Measurements from ENCODE around the gene GAB1. TPM values are rescaled to one million over a fixed set of nuclear protein-coding genes. Genes with fewer than 3 reads are reported as not detected.
A peak's percentile ranks its signal among the peaks of the same experiment; 100 is the strongest.

Gene GAB1
- total and polyA plus RNA-seq, 2 of the 13 experiments (the other 11 are each of a cell fraction or from before 2014, with no cell fraction given) = 8.7 to 14.7 TPM

DNA sequence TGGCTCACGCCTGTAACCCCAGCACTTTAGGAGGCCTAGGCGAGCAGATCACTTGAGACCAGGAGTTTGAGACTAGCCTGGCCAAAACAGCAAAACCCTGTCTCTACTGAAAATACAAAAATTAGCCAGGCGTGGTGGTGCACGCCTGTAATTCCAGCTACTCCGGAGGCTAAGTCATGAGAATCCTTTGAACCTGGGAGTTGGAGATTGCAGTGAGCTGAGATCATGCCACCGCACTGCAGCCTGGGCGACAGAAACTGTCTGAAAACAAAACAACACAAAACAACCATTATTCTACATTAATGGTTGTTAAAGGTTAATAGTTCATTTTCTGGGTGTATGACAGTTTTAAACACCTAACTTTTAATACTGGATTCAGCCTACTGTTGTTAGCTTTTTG lies 175.2 kb downstream of the GAB1 start:
- H3K36me3 ChIP-seq (replicated peaks in 1 of 2; ENCODE audit: control insufficient read depth in 1 of 2, insufficient read depth in 2 of 2, low read length in 2 of 2) = no peaks in the 10 kb centered on the region
- peak overlapping the region; percentile 84; the same call in 1 of the 2 replicates for H3K4me2 ChIP-seq (ENCODE audit: low read depth, low read length)
- H3K4me3 ChIP-seq (replicated peaks in 1 of 3; ENCODE audit: insufficient read depth in 1 of 3, low read depth in 2 of 3, low read length in 3 of 3) = no peak overlapping the region
- H2AFZ ChIP-seq (ENCODE audit: low read length) = no peak overlapping the region
- ChIA-PET CTCF (ENCODE audit: low intra/inter-chr PET ratio, low total read pairs) (no interaction called here), POLR2A (interaction anchor here (1.9 to 2.2 kb wide), 2 partner anchors 173 to 286 kb away, joined by 5 to 6 read pairs; no protein-coding TSS in a partner anchor)
- no peaks in the 10 kb centered on the region for H3K9me3 ChIP-seq (ENCODE audit: low read length)
- TF ChIP-seq SIN3A (IDR thresholded peaks at IDR 0.05; ENCODE audit: borderline replicate concordance, low read depth, low read length) = no peak
- TF ChIP-seq TAF1 (CRISPR knock-in tag; IDR thresholded peaks at IDR 0.05) = no peak
- no peak for TF ChIP-seq ZNF468 (CRISPR knock-in tag; IDR thresholded peaks at IDR 0.05)
- TF ChIP-seq NKX3-1 (CRISPR knock-in tag; IDR thresholded peaks at IDR 0.05) = no peak
- no peak for TF ChIP-seq ISX (CRISPR knock-in tag; conservative IDR thresholded peaks at IDR 0.05)
- no peak for TF ChIP-seq ZBTB7A (CRISPR knock-in tag; IDR thresholded peaks at IDR 0.05)
- TF ChIP-seq, protein P1, sequence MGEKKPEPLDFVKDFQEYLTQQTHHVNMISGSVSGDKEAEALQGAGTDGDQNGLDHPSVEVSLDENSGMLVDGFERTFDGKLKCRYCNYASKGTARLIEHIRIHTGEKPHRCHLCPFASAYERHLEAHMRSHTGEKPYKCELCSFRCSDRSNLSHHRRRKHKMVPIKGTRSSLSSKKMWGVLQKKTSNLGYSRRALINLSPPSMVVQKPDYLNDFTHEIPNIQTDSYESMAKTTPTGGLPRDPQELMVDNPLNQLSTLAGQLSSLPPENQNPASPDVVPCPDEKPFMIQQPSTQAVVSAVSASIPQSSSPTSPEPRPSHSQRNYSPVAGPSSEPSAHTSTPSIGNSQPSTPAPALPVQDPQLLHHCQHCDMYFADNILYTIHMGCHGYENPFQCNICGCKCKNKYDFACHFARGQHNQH (CRISPR knock-in tag; IDR thresholded peaks at IDR 0.05) = no peak
- no peak for TF ChIP-seq ZNF891 (CRISPR knock-in tag; IDR thresholded peaks at IDR 0.05)
- TF ChIP-seq RARA (CRISPR knock-in tag; IDR thresholded peaks at IDR 0.05) = no peak
- no peak for TF ChIP-seq ZNF552 (CRISPR knock-in tag; IDR thresholded peaks at IDR 0.05; ENCODE audit: borderline replicate concordance)
- no peak for TF ChIP-seq BHLHE40 (IDR thresholded peaks at IDR 0.05; ENCODE audit: low read length)
- no peak for TF ChIP-seq NR2F6 (IDR thresholded peaks at IDR 0.05)
- no peak for TF ChIP-seq NR2F6 (CRISPR knock-in tag; IDR thresholded peaks at IDR 0.05)
- TF ChIP-seq SPEN (CRISPR knock-in tag; IDR thresholded peaks at IDR 0.05; ENCODE audit: low read depth) = no peak
- TF ChIP-seq, protein P2, sequence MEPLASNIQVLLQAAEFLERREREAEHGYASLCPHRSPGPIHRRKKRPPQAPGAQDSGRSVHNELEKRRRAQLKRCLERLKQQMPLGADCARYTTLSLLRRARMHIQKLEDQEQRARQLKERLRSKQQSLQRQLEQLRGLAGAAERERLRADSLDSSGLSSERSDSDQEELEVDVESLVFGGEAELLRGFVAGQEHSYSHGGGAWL (CRISPR knock-in tag; IDR thresholded peaks at IDR 0.05) = no peak
- no peak for TF ChIP-seq HCFC1 (IDR thresholded peaks at IDR 0.05; ENCODE audit: low read depth, low read length)
- TF ChIP-seq ZC3H4 (CRISPR knock-in tag; IDR thresholded peaks at IDR 0.05; ENCODE audit: borderline replicate concordance) = no peak
- no peak for TF ChIP-seq ZNF572 (CRISPR knock-in tag; IDR thresholded peaks at IDR 0.05)
- intact Hi-C loops (cut with micrococcal nuclease; ENCODE audit: unreplicated experiment) = loop anchor here (10.0 kb wide), 3 partner anchors 177 to 327 kb away; partner anchors contain the start of genes GAB1 and USP38
- ATAC-seq = no peak
- no peaks in the 10 kb centered on the region; a peak in 1 of 5 replicates for H3K27me3 ChIP-seq (ENCODE audit: control insufficient read depth in 1 of 2, insufficient read depth in 2 of 2, low read length in 2 of 2)
- no peak for FAIRE-seq
- BruUV-seq (replicated peaks) = no TSS peak
- peaks cover 32% of the 10 kb centered on the region for H3K4me1 ChIP-seq (ENCODE audit: insufficient read depth, low read length)
- WGBS (ENCODE audit: low lambda C conversion rate) = 63% methylated on average over 7 of the region's 7 CpGs
- in situ Hi-C loops (cut with HindIII; ENCODE audit: extremely low pct_ligation_motif_present, low pct_unique_long_range_greater_than_20kb) = loop anchor here (10.0 to 25.0 kb wide), 2 partner anchors 327 to 1600 kb away; partner anchors contain the start of gene USP38
- H3K9ac ChIP-seq (ENCODE audit: insufficient read depth, low read depth, low read length) = no peak overlapping the region
- H3K27ac ChIP-seq (ENCODE audit: extremely low read length, insufficient read depth, low read length) = no peak overlapping the region
- H4K20me1 ChIP-seq (ENCODE audit: insufficient read depth, low read length) = peaks cover 22% of the 10 kb centered on the region
- no peak for DNase-seq (ENCODE audit: low spot score)
- peaks cover 34% of the 10 kb centered on the region for H3K79me2 ChIP-seq (ENCODE audit: insufficient read depth, low read length)
